Smooth muscle cell (in vitro differentiated cells): ENCODE results near the gene CD300E. TPM values are rescaled to one million over a fixed set of nuclear protein-coding genes. Genes with fewer than 3 reads are reported as not detected.
A peak's percentile ranks its signal among the peaks of the same experiment; 100 is the strongest.

Source experiments
- DNase-seq: peaks from one replicate; lab custom pipeline; 2025; ENCODE audit not compliant: unreplicated experiment; lab: John Stamatoyannopoulos, UW
- H2AFZ ChIP-seq: fragments of 200-600 bp; sonication (generic); 2 replicates; pipeline ENCODE4 v1.6.0; 2016; ENCODE audit warnings: antibody characterized with exemption, low read depth, mild to moderate bottlenecking
- H3F3A ChIP-seq: fragments of 200-600 bp; sonication (generic); 2 replicates; pipeline ENCODE4 v1.6.0; 2017; ENCODE audit warnings: antibody characterized with exemption, low read depth
- H3K27ac ChIP-seq: fragments of 200-600 bp; sonication (generic); 2 replicates; pipeline ENCODE4 v1.5.1; 2016; ENCODE audit warnings: low read depth, mild to moderate bottlenecking
- H3K27me3 ChIP-seq: fragments of 200-600 bp; sonication (generic); 2 replicates; pipeline ENCODE4 v1.6.1; 2016; ENCODE audit warnings: low read depth, mild to moderate bottlenecking
- H3K36me3 ChIP-seq: fragments of 200-600 bp; sonication (generic); 2 replicates; pipeline ENCODE4 v1.5.1; 2016; ENCODE audit warnings: low read depth
- H3K4me1 ChIP-seq: fragments of 200-600 bp; sonication (generic); 2 replicates; pipeline ENCODE4 v1.5.1; 2016; ENCODE audit warnings: low read depth
- H3K4me2 ChIP-seq: fragments of 200-600 bp; sonication (generic); 2 replicates; pipeline ENCODE4 v1.6.0; 2016; ENCODE audit warnings: mild to moderate bottlenecking
- H3K4me3 ChIP-seq: fragments of 200-600 bp; sonication (generic); 2 replicates; pipeline ENCODE4 v1.5.1; 2016; ENCODE audit warnings: mild to moderate bottlenecking
- H3K79me2 ChIP-seq: fragments of 200-600 bp; sonication (generic); 2 replicates; pipeline ENCODE4 v1.6.0; 2016; ENCODE audit warnings: low read depth, mild to moderate bottlenecking
- H3K9ac ChIP-seq: fragments of 200-600 bp; sonication (generic); 2 replicates; pipeline ENCODE4 v1.6.0; 2016; ENCODE audit warnings: low read depth
- H3K9me3 ChIP-seq: fragments of 200-600 bp; sonication (generic); replicated peaks from 2 replicates; pipeline ENCODE4 v1.5.1; 2016; ENCODE audit warnings: low read depth
- H4K20me1 ChIP-seq: fragments of 200-600 bp; sonication (generic); 2 replicates; pipeline ENCODE4 v1.6.0; 2016; ENCODE audit warnings: low read depth
- CTCF ChIP-seq: fragments of 200-600 bp; sonication (generic); IDR thresholded peaks from 2 replicates; pipeline ENCODE4 v1.5.1; 2017; ENCODE audit warnings: borderline replicate concordance, mild to moderate bottlenecking, antibody characterized with exemption; ENCODE audit not compliant: insufficient read depth, poor library complexity, severe bottlenecking
- WGBS: methylation state at CpG from one replicate; pipeline ENCODE4 v1.1.7; 2016; ENCODE audit warnings: low lambda C conversion rate; 5-methylcytosine and 5-hydroxymethylcytosine counted together
- polyA plus RNA-seq: library from polyadenylated mRNA; unstranded; fragments of >200 nt; fragmentation: Nextera tagmentation; extraction: Ambion mirVana; gene quantifications from 2 replicates; pipeline ENCODE4 v1.2.1, GENCODE V29; 2016
- total RNA-seq: library from RNA; depleted of rRNA; stranded (reverse); fragments of >200 nt; gene quantifications from 2 replicates; pipeline ENCODE4 v1.2.3, GENCODE V29; 2014

CD300E gene
- total and polyA plus RNA-seq, 2 experiments from 2014 or later = not detected

DNA sequence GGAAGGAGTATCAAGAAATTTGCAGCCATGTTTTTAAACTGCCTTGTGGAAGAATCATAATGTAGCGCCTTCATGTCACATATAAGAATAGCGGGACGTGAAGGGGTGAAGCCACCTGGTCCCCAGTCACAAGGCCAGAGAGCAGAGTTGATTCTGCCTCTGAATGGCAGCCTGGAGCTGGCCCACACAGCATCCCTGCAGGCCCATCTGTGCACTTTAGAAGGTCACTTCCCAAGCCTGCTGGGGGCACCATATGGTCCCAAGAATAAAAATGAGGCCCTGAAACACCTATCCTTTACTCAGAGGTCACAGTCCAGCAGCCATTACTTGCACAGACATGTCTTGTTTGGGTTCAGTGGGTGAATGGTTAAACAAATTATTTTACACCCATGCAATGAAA is 15.0 kb downstream of the CD300E start:
- 92% methylated on average over 3 of the region's 3 CpGs for WGBS

DNA sequence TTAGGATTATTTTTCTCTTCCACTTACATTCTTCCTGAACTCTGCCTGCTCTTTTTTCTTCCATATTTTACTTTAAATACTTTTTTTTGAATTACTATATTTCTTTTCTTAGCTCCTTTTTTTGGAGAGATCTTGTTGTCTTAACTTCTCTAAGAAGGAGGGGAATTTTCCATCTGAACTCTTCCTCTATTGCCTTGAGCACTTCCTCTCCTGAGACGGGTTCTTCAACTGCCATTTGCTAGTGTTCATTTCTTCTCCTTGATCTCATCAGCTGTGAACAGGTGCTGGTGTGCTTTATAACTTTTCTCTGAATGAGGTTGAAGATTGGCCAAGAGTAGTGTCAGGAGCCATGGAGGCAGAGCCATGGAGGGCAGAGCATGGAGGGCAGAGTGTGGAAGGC is 16.3 kb downstream of the CD300E start:
- 74% methylated on average over 1 of the region's 1 CpG for WGBS
- no peaks in the 10 kb centered on the region for H4K20me1 ChIP-seq
- TF ChIP-seq CTCF = no peak
- H3F3A ChIP-seq = no peaks in the 10 kb centered on the region
- H3K9me3 ChIP-seq = no peaks in the 10 kb centered on the region
- H3K27me3 ChIP-seq = peaks cover 14% of the 10 kb centered on the region
- no peak overlapping the region for H3K9ac ChIP-seq
- H3K4me1 ChIP-seq = no peaks in the 10 kb centered on the region
- no peaks in the 10 kb centered on the region for H3K36me3 ChIP-seq
- H3K79me2 ChIP-seq = no peaks in the 10 kb centered on the region
- no peak overlapping the region for H3K4me3 ChIP-seq
- DNase-seq = no peak
- H3K27ac ChIP-seq = no peak overlapping the region
- H3K4me2 ChIP-seq = no peak overlapping the region
- no peak overlapping the region for H2AFZ ChIP-seq

More for the DNA sequence above, 15.0 kb downstream of the CD300E start:
- Histone ChIP-seq H3F3A (no peaks in the 10 kb centered on the region), H3K4me3 (no peak overlapping the region), H2AFZ (no peak overlapping the region), H3K9me3 (no peaks in the 10 kb centered on the region), H3K79me2 (no peaks in the 10 kb centered on the region), H4K20me1 (no peaks in the 10 kb centered on the region), H3K4me2 (no peak overlapping the region), H3K27ac (no peak overlapping the region), H3K27me3 (peaks cover 18% of the 10 kb centered on the region), H3K9ac (no peak overlapping the region), H3K4me1 (no peaks in the 10 kb centered on the region), H3K36me3 (no peaks in the 10 kb centered on the region)
- no peak for TF ChIP-seq CTCF
- no peak for DNase-seq

- H3K36me3 ChIP-seq = no peaks in the 10 kb centered on the region
- no peak for TF ChIP-seq CTCF
- H3K27me3 ChIP-seq = peaks cover 9% of the 10 kb centered on the region
- H3F3A ChIP-seq = no peaks in the 10 kb centered on the region
- H3K4me2 ChIP-seq = no peak overlapping the region
- H3K27ac ChIP-seq = no peak overlapping the region
- H3K4me1 ChIP-seq = no peaks in the 10 kb centered on the region
- WGBS = 98% methylated on average over 8 of the region's 8 CpGs
- H3K9me3 ChIP-seq = no peaks in the 10 kb centered on the region
- H4K20me1 ChIP-seq = no peaks in the 10 kb centered on the region
- H3K79me2 ChIP-seq = no peaks in the 10 kb centered on the region
- no peak overlapping the region for H3K9ac ChIP-seq
- DNase-seq = no peak
- no peak overlapping the region for H2AFZ ChIP-seq
- H3K4me3 ChIP-seq = no peak overlapping the region
These were observed 17.5 kb downstream of the CD300E start for GRCh38 chr17:74606050-74606449.

DNA sequence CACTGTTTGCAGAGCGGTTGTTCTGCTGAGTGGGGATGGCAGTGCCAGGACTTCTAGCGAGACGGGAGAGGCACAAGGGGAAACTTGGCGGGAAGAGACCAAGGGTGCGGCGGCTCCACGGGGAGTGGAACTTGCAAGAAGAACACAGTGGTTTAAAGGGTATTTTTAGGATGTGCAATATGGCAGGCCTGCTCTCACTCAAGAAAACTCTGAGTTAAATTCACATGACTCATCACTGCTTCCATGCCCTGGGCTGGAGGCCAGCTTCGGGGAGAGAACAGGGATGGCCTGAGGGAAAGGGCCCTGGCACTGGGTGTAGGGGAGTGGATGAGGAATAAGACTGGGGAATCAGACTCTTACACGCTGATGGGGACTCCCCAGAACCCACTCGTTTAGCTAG is 18.2 kb downstream of the CD300E start:
- Histone ChIP-seq H3K27me3 (peaks cover 8% of the 10 kb centered on the region), H3F3A (no peaks in the 10 kb centered on the region), H3K27ac (no peak overlapping the region), H3K9ac (no peak overlapping the region), H3K79me2 (no peaks in the 10 kb centered on the region), H3K4me1 (no peaks in the 10 kb centered on the region), H3K4me3 (no peak overlapping the region), H3K4me2 (no peak overlapping the region), H2AFZ (no peak overlapping the region), H3K9me3 (no peaks in the 10 kb centered on the region), H4K20me1 (no peaks in the 10 kb centered on the region), H3K36me3 (no peaks in the 10 kb centered on the region)
- DNase-seq = peak; percentile 24
- no peak for TF ChIP-seq CTCF
- WGBS = 40% methylated on average over 10 of the region's 10 CpGs
